WTC11 (cell line): Measurements from ENCODE around the gene DDX20. TPM values are rescaled to one million over a fixed set of nuclear protein-coding genes. Genes with fewer than 3 reads are reported as not detected.

Source experiments
- ATAC-seq: fragments of 200-7000 bp; cut with Tn5 transposase; 2 replicates; pipeline ENCODE4 v1.10.0; 2021; ENCODE audit warnings: mild to moderate bottlenecking, moderate library complexity
- CTCF ChIA-PET: fragments of 300-600 bp; sonication (Branson Sonifier 250); formaldehyde crosslinking; loops from one replicate; lab custom pipeline; 2021; ENCODE audit warnings: antibody characterized with exemption; lab: Charles Lee
- POLR2A ChIA-PET: fragments of 350-600 bp; sonication (Branson Sonifier 250); formaldehyde crosslinking; loops from one replicate; lab custom pipeline; 2021; ENCODE audit warnings: antibody characterized with exemption; lab: Charles Lee
- DNase-seq: peaks from one replicate; pipeline ENCODE4 v3.0.0; 2021; ENCODE audit warnings: low spot score
- H3K27ac Mint-ChIP-seq: 2 replicates; pipeline ENCODE4 v1.8.0; 2021; ENCODE audit warnings: mixed read lengths
- H3K27me3 Mint-ChIP-seq: 2 replicates; pipeline ENCODE4 v1.8.0; 2021; ENCODE audit warnings: low read depth, mild to moderate bottlenecking, moderate library complexity, mixed read lengths
- H3K36me3 Mint-ChIP-seq: 2 replicates; pipeline ENCODE4 v1.8.0; 2021; ENCODE audit warnings: mixed read lengths
- H3K4me1 Mint-ChIP-seq: 2 replicates; pipeline ENCODE4 v1.8.0; 2022; ENCODE audit warnings: mixed read lengths
- H3K4me3 Mint-ChIP-seq: 2 replicates; pipeline ENCODE4 v1.8.0; 2021; ENCODE audit warnings: mild to moderate bottlenecking, moderate library complexity, mixed read lengths
- H3K9me3 Mint-ChIP-seq: 2 replicates; pipeline ENCODE4 v1.8.0; 2021; ENCODE audit warnings: mixed read lengths
- CREB1 ChIP-seq: sonication (generic); formaldehyde crosslinking; IDR thresholded peaks from 2 replicates; pipeline ENCODE4 v1.8.0; 2023; ENCODE audit warnings: mild to moderate bottlenecking, missing genetic modification reagents
- FOXK1 ChIP-seq: sonication (generic); formaldehyde crosslinking; IDR thresholded peaks from 2 replicates; pipeline ENCODE4 v1.8.0; 2022; ENCODE audit warnings: mild to moderate bottlenecking, moderate library complexity, missing genetic modification reagents
- MYBL2 ChIP-seq: sonication (generic); formaldehyde crosslinking; IDR thresholded peaks from 2 replicates; pipeline ENCODE4 v1.8.1; 2023; ENCODE audit warnings: mild to moderate bottlenecking, moderate library complexity, missing genetic modification reagents
- RELA ChIP-seq: sonication (generic); formaldehyde crosslinking; IDR thresholded peaks from 2 replicates; pipeline ENCODE4 v1.8.1; 2022; ENCODE audit warnings: missing genetic modification reagents, mild to moderate bottlenecking, borderline replicate concordance
- SOX15 ChIP-seq: fragments of 250-450 bp; sonication (Bioruptor Pico); IDR thresholded peaks from 2 replicates; pipeline ENCODE4 v1.9.0; 2021; ENCODE audit warnings: mild to moderate bottlenecking
- ZNF263 ChIP-seq: sonication (generic); formaldehyde crosslinking; IDR thresholded peaks from 2 replicates; pipeline ENCODE4 v1.8.1; 2022; ENCODE audit warnings: low read depth, mild to moderate bottlenecking, moderate library complexity, missing genetic modification reagents
- total RNA-seq: library from RNA; stranded (reverse); gene quantifications from 3 replicates; pipeline ENCODE4 v1.2.3, GENCODE V29; 2021
- TF ChIP-seq, protein P1 (sequence below): sonication (generic); formaldehyde crosslinking; IDR thresholded peaks from 2 replicates; pipeline ENCODE4 v1.8.0; 2022; ENCODE audit warnings: mild to moderate bottlenecking, missing genetic modification reagents
- TF ChIP-seq, protein P2 (sequence below): sonication (generic); formaldehyde crosslinking; IDR thresholded peaks from 2 replicates; pipeline ENCODE4 v1.8.1; 2023; ENCODE audit warnings: mild to moderate bottlenecking, missing genetic modification reagents, moderate library complexity
- TF ChIP-seq, protein P3 (sequence below): sonication (generic); formaldehyde crosslinking; IDR thresholded peaks from 2 replicates; pipeline ENCODE4 v1.8.1; 2023; ENCODE audit warnings: mild to moderate bottlenecking, missing genetic modification reagents, borderline replicate concordance
- TF ChIP-seq, protein P4 (sequence below): sonication (generic); formaldehyde crosslinking; IDR thresholded peaks from 2 replicates; pipeline ENCODE4 v1.8.1; 2023; ENCODE audit warnings: mild to moderate bottlenecking, missing genetic modification reagents
- TF ChIP-seq, protein P5 (sequence below): sonication (generic); formaldehyde crosslinking; conservative IDR thresholded peaks from 2 replicates; pipeline ENCODE4 v1.8.1; 2022; ENCODE audit warnings: mild to moderate bottlenecking, missing genetic modification reagents
- TF ChIP-seq, protein P6 (sequence below): sonication (generic); formaldehyde crosslinking; IDR thresholded peaks from 2 replicates; pipeline ENCODE4 v1.8.1; 2023; ENCODE audit warnings: mild to moderate bottlenecking, moderate library complexity, missing genetic modification reagents
- TF ChIP-seq, protein P7 (sequence below): sonication (generic); formaldehyde crosslinking; IDR thresholded peaks from 2 replicates; pipeline ENCODE4 v1.8.0; 2023; ENCODE audit warnings: missing genetic modification reagents, mild to moderate bottlenecking, borderline replicate concordance
- TF ChIP-seq, protein P8 (sequence below): fragments of 250-450 bp; sonication (Bioruptor Pico); conservative IDR thresholded peaks from 2 replicates; pipeline ENCODE4 v1.9.0; 2021; ENCODE audit warnings: mild to moderate bottlenecking

The DDX20 gene
- total RNA-seq, 1 experiment from 2014 or later, result 19.3 TPM

DNA sequence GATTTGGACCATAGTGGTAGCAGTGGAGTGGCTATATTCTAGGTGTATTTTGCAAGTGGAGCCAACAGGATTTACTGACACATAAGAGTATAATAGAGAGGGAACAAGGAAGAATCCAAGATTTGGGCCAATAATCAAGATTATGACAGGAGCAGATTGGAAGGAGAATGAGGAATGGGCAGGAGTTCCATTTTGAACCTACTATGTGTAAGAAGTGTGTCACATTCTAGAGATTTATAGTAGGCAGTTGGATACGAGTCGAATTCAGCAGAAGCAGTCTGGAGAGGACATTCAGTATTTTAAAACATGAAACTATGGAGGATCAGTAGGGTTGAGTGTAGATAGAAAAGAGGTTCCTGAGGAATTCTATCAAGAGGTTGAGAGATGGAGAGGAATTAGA lies 38.3 kb upstream of the DDX20 start:
- ChIA-PET POLR2A (interaction anchor here (1.0 kb wide), 1 partner anchor 11 kb away, joined by 5 read pairs; no protein-coding TSS in a partner anchor), CTCF (interaction anchor here (1.4 to 1.7 kb wide), 2 partner anchors 30 to 52 kb away, joined by 4 to 7 read pairs; no protein-coding TSS in a partner anchor)
- no peak overlapping the region for H3K4me3 Mint-ChIP-seq
- H3K27me3 Mint-ChIP-seq, result no peaks in the 10 kb centered on the region
- H3K36me3 Mint-ChIP-seq, result no peaks in the 10 kb centered on the region
- H3K9me3 Mint-ChIP-seq, result no peaks in the 10 kb centered on the region
- DNase-seq (no peak), ATAC-seq (no peak)
- H3K27ac Mint-ChIP-seq, result no peak overlapping the region
- TF ChIP-seq, protein P1, sequence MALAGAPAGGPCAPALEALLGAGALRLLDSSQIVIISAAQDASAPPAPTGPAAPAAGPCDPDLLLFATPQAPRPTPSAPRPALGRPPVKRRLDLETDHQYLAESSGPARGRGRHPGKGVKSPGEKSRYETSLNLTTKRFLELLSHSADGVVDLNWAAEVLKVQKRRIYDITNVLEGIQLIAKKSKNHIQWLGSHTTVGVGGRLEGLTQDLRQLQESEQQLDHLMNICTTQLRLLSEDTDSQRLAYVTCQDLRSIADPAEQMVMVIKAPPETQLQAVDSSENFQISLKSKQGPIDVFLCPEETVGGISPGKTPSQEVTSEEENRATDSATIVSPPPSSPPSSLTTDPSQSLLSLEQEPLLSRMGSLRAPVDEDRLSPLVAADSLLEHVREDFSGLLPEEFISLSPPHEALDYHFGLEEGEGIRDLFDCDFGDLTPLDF (CRISPR knock-in tag), result no peak
- TF ChIP-seq, protein P2, sequence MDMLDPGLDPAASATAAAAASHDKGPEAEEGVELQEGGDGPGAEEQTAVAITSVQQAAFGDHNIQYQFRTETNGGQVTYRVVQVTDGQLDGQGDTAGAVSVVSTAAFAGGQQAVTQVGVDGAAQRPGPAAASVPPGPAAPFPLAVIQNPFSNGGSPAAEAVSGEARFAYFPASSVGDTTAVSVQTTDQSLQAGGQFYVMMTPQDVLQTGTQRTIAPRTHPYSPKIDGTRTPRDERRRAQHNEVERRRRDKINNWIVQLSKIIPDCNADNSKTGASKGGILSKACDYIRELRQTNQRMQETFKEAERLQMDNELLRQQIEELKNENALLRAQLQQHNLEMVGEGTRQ (CRISPR knock-in tag), result no peak
- no peak for TF ChIP-seq RELA
- TF ChIP-seq, protein P3, sequence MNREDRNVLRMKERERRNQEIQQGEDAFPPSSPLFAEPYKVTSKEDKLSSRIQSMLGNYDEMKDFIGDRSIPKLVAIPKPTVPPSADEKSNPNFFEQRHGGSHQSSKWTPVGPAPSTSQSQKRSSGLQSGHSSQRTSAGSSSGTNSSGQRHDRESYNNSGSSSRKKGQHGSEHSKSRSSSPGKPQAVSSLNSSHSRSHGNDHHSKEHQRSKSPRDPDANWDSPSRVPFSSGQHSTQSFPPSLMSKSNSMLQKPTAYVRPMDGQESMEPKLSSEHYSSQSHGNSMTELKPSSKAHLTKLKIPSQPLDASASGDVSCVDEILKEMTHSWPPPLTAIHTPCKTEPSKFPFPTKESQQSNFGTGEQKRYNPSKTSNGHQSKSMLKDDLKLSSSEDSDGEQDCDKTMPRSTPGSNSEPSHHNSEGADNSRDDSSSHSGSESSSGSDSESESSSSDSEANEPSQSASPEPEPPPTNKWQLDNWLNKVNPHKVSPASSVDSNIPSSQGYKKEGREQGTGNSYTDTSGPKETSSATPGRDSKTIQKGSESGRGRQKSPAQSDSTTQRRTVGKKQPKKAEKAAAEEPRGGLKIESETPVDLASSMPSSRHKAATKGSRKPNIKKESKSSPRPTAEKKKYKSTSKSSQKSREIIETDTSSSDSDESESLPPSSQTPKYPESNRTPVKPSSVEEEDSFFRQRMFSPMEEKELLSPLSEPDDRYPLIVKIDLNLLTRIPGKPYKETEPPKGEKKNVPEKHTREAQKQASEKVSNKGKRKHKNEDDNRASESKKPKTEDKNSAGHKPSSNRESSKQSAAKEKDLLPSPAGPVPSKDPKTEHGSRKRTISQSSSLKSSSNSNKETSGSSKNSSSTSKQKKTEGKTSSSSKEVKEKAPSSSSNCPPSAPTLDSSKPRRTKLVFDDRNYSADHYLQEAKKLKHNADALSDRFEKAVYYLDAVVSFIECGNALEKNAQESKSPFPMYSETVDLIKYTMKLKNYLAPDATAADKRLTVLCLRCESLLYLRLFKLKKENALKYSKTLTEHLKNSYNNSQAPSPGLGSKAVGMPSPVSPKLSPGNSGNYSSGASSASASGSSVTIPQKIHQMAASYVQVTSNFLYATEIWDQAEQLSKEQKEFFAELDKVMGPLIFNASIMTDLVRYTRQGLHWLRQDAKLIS (CRISPR knock-in tag), result no peak
- no peak for TF ChIP-seq FOXK1 (CRISPR knock-in tag)
- TF ChIP-seq, protein P4, sequence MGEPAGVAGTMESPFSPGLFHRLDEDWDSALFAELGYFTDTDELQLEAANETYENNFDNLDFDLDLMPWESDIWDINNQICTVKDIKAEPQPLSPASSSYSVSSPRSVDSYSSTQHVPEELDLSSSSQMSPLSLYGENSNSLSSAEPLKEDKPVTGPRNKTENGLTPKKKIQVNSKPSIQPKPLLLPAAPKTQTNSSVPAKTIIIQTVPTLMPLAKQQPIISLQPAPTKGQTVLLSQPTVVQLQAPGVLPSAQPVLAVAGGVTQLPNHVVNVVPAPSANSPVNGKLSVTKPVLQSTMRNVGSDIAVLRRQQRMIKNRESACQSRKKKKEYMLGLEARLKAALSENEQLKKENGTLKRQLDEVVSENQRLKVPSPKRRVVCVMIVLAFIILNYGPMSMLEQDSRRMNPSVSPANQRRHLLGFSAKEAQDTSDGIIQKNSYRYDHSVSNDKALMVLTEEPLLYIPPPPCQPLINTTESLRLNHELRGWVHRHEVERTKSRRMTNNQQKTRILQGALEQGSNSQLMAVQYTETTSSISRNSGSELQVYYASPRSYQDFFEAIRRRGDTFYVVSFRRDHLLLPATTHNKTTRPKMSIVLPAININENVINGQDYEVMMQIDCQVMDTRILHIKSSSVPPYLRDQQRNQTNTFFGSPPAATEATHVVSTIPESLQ (CRISPR knock-in tag), result no peak
- TF ChIP-seq CREB1, result no peak
- no peak for TF ChIP-seq MYBL2 (CRISPR knock-in tag)
- TF ChIP-seq, protein P5, sequence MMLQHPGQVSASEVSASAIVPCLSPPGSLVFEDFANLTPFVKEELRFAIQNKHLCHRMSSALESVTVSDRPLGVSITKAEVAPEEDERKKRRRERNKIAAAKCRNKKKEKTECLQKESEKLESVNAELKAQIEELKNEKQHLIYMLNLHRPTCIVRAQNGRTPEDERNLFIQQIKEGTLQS (CRISPR knock-in tag), result no peak
- TF ChIP-seq, protein P6, sequence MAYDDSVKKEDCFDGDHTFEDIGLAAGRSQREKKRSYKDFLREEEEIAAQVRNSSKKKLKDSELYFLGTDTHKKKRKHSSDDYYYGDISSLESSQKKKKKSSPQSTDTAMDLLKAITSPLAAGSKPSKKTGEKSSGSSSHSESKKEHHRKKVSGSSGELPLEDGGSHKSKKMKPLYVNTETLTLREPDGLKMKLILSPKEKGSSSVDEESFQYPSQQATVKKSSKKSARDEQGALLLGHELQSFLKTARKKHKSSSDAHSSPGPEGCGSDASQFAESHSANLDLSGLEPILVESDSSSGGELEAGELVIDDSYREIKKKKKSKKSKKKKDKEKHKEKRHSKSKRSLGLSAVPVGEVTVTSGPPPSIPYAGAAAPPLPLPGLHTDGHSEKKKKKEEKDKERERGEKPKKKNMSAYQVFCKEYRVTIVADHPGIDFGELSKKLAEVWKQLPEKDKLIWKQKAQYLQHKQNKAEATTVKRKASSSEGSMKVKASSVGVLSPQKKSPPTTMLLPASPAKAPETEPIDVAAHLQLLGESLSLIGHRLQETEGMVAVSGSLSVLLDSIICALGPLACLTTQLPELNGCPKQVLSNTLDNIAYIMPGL, result no peak
- TF ChIP-seq ZNF263, result no peak
- TF ChIP-seq SOX15 (CRISPR knock-in tag), result no peak
- TF ChIP-seq, protein P7, sequence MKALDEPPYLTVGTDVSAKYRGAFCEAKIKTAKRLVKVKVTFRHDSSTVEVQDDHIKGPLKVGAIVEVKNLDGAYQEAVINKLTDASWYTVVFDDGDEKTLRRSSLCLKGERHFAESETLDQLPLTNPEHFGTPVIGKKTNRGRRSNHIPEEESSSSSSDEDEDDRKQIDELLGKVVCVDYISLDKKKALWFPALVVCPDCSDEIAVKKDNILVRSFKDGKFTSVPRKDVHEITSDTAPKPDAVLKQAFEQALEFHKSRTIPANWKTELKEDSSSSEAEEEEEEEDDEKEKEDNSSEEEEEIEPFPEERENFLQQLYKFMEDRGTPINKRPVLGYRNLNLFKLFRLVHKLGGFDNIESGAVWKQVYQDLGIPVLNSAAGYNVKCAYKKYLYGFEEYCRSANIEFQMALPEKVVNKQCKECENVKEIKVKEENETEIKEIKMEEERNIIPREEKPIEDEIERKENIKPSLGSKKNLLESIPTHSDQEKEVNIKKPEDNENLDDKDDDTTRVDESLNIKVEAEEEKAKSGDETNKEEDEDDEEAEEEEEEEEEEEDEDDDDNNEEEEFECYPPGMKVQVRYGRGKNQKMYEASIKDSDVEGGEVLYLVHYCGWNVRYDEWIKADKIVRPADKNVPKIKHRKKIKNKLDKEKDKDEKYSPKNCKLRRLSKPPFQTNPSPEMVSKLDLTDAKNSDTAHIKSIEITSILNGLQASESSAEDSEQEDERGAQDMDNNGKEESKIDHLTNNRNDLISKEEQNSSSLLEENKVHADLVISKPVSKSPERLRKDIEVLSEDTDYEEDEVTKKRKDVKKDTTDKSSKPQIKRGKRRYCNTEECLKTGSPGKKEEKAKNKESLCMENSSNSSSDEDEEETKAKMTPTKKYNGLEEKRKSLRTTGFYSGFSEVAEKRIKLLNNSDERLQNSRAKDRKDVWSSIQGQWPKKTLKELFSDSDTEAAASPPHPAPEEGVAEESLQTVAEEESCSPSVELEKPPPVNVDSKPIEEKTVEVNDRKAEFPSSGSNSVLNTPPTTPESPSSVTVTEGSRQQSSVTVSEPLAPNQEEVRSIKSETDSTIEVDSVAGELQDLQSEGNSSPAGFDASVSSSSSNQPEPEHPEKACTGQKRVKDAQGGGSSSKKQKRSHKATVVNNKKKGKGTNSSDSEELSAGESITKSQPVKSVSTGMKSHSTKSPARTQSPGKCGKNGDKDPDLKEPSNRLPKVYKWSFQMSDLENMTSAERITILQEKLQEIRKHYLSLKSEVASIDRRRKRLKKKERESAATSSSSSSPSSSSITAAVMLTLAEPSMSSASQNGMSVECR (CRISPR knock-in tag), result no peak
- TF ChIP-seq, protein P8, sequence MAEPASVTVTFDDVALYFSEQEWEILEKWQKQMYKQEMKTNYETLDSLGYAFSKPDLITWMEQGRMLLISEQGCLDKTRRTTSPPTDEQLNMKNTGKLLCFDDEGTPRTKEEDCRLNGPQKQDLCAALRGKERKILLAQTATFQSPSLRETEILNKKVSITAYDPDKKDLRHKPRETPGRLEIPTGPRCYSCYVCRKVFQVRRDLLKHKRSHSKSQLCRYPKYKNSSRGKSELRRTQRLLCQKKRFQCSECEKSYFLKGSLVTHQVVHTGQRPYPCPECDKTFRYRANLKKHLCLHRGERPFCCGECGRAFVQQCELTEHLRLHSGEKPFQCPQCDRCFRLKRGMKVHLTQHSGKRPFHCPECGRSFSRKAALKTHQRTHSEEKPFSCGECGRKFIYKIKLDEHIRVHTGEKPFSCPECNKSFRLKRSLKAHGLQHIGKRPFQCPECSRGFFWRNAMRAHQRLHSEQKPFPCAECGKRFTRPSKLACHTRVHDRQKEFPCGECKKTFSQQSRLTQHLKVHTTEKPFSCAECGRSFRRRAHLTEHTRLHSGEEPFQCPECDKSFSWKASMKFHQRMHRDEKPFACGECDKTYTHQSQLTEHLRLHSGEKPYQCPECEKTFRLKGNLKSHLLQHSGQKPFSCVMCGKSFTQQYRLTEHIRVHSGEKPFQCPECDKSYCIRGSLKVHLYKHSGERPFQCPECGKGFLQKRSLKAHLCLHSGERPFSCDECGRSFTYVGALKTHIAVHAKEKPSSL (CRISPR knock-in tag), result no peak
- H3K4me1 Mint-ChIP-seq, result peaks cover 27% of the 10 kb centered on the region
